Activated T-helper 1 cell treated with Interleukin-2 at 50 U/mL for 16 hours (primary cell): ENCODE results near the gene MAD1L1.
"Not testable (repeated sequence)": the region's sequence is repeated elsewhere in the genome, so short reads cannot be mapped to it uniquely, and the experiment has no call there.

Experiments used
- DNase-seq: peaks from one replicate; pipeline ENCODE4 v3.0.0-alpha.2; 2020; ENCODE audit warnings: low read depth

MAD1L1 gene

DNA sequence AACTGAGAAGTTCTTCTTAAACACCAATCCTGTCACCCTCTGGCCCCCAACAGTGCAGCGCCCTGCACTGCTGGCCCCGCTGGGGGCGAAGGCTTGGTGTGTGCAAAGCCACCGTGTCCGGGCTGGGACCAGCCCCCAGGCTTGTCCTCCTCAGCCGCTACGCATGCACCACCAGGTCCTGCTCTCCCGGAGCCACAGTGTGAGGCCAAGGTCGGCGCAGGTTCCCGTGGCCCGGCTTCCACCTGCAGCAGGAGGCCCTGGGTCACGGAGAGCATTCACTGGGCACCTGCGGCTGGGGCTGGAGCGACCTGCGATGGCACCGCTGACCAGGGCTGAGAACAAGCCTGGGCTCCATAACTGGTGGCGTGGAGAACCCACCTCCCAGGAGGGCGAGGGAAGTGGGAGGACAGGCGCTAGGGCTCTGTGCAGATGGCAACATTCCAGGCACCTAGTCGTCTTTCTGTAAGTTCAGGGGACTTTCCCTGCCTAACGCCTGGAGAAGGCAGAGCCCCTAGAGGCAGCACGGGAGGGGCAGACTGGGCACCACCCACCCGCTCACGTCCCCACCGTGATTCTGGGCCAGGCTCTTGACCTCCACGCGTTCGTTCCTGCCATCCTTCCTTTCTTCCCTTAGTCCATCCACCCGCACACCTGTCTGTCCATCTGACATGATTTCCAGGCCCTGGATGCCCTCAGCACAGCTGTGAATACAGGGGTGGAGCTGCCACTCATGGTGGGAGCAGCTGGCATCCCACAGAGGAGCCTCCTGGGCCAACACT, 291.1 kb downstream of the MAD1L1 start:
- DNase-seq = no peak

DNA sequence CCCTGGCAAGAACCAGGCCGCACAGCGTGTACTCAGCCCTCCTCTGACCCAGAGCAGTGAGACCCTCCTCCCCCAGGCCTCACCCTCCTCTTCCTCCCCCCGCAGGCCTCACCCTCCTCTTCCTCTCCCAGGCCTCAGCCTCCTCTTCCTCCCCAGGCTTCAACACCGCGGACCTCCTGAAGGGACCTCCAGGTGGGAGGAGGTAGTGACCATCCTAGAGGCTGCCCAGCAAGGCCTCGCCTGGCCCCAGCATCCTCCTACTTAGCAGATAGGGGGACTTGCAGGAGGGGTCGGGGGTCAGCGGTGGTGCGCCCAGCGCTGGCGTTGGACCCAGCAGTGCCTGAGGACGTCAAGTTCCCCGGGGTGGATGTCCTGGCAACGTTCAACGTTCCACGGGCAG, 291.9 kb downstream of the MAD1L1 start:
- no peak for DNase-seq

DNA sequence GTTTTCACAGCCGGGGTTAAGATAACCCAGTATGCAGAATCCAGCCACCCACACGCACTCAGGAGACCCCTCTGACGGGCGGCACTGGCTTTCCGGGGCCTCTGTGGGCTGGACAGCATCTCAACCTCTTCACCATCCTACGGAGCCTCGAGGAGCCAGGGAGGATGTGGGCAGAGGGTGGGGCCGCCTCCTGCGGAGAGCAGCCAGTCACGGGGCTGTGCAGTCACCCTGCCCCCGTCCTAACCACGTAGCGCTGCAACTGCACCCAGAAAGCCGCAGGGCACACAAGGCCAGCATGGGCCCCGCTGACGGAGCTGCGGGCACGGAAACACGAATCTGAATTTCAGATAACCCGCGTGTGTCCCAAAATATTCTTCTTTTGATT, 292.4 kb downstream of the MAD1L1 start:
- DNase-seq = peak; percentile 87

DNA sequence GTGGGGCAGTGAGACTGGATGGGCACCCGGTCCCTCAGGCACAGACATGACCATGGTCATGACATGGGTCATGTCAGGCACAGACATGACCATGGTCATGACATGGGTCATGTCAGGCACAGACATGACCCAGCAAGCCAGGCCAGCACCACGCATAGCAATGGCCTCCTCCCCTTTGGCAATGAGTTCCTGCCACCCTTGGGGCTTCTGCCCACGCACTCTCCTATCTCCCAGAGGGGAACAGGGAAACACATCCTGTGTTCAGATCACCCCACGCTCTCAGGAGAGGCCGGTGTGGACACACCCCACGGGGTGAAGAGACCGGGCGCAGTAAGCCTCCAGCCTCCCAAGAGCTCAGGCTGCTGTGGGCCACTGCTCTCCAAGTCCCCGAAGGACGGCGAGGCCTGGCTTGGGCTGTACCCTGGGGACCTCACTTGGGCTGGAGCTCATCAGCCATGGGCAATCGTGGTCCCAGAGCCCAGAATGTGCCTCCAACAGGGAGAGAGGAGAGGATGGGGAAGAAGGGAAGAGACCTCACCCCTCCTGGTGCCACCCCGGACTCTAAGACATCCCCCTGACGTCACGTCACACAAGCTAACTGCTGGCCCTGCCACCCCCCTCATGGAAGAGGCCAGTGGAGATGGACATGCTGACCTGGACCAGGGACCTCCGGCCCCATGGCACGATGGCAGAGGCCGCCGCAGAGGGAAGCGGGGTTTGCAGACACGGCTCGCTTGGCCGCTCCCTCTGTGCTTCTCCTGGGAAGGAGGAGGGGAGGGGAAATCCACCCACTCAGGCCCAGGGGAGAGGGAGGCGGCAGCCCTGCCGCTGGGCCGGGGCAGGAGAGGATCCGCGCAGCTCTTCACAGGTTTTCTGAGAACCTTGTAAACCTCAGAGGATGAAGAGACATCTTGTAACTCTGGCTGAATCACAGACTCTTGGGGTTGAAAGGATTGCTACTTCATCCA, 293.0 kb downstream of the MAD1L1 start:
- peak; percentile 39 for DNase-seq

DNA sequence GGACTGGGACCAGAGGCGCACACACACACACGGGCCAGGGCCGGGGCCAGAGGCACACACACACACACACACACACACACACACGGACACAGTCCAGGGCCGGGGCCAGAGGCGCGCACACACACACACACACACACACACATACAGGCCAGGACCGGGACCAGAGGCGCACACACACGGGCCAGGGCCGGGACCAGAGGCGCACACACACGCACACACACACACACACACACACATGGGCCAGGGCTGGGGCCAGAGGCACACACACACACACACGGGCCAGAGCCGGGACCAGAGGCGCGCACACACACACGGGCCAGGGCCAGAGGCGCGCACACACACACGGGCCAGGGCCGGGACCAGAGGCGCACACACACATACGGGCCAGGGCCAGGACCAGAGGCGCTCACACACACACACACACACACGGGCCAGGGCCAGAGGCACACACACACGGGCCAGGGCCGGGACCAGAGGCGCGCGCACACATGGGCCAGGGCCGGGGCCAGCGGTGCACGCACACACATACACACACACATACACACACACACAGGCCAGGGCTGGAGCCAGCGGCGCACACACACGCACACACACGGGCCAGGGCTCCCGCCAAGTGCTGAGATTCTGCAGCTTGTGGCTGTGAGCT, 293.8 kb downstream of the MAD1L1 start:
- no peak for DNase-seq

DNA sequence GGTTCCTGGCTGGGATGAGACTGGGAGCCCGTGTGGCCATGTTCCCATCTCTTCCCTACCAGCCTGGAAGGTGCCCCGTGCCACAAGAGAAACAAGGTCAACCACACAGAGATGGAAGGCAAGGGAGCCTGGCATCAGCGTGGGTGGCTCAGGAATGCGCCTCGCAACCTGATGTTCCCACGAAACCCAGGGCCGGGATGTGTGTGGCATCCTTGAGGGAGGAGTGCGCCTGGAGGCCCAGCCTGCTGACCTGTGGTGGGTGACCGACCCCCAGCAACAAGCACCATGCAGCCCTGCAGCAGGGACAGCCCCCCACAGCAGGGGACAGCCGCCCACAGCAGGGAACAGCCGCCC, 295.5 kb downstream of the MAD1L1 start:
- no peak for DNase-seq

DNA sequence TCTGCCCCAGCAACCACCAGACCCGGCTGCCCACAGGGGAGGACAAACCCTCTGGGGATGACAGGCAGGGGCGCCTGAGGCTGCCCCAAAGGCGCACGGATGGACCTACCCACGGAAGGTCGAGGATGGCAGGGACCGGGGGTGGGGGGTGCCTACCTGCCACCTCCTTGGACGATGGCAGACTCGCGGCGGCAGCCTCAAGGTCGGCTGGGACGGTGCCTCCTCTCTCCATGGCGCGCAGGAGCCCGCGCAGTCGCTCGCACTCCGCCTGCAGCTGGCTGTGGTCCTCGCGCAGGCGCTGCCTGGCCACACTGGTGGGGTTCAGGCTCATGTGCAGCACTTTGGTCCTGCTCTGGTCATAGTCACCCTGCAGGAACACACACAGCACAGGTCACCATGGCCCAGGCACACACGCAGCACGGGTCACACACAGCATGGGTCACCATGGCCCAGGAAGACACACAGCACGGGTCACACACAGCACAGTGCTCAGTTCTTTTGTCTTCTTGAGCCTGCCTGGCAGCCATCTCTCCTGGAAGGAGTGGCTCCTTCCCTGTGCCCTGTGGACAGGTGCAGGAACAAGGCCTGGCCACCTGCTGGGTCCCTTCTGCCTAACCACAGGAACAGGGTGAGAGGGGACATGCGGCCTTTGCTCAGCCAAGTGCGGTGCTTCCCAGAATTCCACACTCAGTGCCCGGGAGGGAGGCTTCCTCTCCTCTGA, 296.1 kb downstream of the MAD1L1 start:
- DNase-seq = no peak

DNA sequence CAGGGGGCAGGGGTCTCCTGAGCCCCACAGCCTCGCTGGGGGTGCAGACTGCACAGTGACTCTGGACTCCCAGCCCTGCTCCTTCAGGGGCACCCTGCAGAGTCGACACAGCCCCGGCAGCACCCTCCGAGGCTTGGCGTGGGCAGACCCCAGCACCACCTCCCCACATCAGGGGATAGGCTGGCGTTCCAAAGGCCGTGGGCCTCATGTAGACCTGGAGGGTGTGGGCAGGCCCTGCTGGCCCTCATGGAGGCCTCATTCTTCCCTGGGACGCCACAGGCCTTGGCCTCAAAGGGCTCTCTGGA, 296.8 kb downstream of the MAD1L1 start:
- no peak for DNase-seq

DNA sequence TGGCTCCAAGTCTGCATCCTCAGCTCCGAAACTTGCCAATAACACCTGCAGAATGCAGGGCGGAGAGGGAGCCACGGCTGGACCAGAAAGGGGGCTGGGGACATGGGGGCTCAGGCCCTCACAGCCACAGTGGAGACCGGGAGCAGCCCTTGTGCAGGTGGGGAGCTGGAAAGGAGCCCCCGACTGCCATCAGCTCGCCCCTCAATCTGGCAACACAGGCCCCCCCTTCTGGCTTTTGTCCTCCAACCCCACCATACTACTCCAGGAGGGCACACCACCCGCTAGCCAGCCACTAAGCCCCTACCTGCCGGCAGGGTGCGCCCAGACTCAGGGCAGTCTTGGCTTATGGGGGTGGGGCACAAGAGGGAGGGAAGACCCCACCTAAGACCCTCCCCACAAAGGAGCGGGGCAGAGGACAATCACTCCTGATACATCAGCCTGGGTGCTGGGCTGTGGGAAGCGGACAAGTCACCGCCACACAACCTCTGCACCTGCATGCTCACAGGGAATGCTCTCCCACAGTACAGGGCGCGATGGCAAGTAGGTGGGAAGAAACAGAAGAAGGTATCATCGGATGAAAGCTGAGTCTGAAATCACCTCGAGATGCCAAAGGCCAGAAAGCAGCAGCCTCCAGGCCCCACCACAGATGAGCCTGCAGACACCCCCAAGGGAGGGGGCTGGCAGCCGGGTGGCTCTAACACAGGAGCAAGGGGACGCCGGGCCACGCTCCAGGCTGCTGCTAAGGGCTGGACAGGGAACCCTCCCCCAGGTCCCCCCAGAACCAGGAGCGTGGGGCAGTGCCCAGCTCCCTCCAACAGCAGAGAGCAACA, 297.4 kb downstream of the MAD1L1 start:
- DNase-seq = no peak

DNA sequence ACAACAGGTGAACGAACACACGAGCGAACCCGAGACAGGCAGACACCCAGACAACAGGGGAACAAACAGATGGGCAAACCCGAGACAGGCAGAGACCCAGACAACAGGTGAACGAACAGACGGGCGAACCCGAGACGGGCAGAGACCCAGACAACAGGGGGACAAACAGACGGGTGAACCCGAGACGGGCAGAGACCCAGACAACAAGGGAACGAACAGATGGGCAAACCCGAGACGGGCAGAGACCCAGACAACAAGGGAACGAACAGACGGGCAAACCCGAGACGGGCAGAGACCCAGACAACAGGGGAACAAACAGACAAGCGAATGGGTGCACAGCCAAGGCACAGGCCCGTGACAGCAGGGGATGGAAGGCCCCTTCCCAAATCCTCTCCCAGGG, 298.0 kb downstream of the MAD1L1 start:
- no peak for DNase-seq

DNA sequence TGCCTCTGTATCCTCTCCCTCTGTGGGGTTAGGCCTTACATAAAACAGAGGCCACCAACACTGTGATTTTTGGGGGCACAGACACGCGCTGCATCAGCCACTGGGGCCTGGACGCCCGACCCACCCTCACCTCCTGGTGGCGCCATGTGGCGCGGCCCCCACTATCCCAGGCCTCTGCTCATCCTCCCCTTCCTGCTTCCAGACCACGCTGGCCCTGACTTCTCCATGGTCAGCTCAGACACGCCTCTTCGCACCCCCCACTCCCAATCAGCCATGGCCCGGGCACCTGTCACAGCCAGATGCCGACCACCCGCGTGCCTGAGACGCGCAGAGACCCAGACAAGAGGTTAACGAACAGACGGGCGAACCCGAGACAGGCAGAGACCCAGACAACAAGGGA, 298.7 kb downstream of the MAD1L1 start:
- DNase-seq = no peak

DNA sequence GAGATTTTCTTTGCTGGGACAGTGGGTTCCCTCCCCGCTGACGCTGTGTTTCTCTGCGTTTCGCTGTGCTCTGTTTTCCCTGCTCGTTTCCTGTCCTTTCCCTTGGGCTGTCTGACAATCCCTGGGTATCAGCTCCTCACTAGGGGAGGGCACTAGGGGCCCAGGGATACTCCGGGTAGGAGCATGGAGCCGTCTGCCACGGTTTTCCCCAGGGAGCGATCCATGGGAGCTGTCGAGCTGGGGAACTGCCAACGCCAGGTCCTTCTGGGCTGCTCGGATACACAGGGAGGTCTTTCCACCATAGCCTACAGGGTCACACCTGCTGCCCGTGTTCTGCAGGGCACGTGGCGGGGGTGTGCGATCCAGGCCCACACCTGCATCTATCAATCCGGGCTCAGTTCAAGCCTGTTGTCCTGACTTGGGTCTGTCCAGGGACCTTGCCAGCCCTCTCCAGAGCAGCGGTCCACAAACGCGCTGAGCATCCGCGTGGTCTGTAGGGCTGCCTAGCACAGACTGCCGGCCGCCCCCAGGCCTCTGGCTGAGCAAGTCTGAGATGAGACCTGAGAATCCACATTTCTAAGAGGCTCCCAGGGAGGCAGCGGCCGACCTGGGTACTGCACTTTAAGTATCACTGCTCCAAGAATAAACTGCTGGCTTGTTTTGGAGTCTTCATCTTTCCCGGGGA, 299.5 kb downstream of the MAD1L1 start:
- no peak for DNase-seq

DNA sequence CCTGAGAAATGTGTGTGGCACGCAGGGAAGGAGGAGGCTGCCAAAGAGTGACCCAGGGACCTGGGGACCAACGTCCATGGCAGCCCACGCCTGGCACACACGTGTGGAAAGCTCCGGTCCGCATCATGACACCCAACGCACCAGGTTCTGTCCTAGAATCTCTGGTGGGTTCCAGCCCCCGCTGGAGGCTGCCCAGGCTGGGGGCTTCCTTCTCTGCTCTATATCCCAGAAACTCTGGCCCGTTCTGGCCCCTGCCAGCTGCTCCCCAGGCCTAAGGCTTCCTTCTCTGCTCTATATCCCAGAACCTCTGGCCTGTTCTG, 300.8 kb downstream of the MAD1L1 start:
- no peak for DNase-seq

DNA sequence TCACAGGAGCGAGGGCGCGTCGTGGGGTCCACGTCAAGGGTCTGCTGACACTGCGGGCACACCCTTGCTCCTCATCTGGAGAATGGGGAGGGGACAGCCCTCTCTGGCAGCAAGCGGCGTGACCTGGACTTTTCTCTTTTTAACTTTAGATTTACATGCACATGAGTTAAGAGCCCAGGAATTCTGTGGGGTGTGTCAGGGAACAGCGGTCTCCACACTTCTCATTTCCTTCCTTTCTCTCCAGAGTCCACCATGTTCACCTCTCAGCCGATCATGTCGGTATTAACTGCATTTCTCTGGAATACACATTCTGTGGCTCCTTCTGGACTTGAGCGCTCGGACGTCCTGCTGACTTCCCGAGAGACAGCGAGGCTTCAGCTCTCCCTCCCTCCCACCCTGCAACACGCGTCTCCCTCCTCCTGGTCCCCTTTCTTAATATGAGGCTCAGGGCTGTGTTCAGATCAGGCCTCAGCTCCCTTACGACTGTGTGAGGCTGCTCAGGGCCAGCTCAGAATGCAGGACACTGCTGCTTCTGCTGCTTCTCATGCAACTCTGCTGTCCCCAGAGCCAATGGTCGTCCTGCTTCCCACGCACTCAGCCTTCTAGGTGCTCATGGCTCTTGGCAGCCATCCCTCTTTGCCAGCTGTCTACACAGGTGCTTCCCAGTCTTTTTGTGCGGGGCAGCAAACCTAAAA, 301.3 kb downstream of the MAD1L1 start:
- no peak for DNase-seq

DNA sequence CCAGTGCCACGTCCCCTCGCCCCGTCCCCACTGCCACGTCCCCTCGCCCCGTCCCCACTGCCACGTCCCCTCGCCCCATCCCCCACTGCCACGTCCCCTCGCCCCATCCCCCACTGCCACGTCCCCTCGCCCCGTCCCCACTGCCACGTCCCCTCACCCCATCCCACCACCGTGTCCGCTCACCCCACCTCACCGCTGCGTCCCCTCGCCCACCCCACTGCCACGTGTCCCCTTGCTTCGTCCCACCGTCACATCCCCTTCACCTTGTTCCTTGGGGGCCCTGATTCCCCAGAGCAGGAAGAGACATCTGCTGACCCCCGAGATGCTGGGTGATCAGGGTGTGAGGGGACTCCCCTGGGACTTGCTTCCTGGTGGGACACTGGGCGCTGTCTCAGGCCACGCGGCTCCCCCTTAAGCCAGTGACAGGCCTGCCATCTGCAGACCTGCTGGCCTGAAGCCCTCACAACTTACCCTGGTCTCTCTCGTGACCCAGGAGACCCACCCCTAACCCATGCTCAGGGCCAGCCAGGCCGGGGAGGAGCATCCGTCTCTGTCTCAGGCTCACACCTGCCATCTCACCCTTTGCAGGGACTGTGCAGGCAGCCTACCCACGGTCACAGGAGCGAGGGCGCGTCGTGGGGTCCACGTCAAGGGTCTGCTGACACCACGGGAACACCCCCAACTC, 302.2 kb downstream of the MAD1L1 start:
- no peak for DNase-seq

DNA sequence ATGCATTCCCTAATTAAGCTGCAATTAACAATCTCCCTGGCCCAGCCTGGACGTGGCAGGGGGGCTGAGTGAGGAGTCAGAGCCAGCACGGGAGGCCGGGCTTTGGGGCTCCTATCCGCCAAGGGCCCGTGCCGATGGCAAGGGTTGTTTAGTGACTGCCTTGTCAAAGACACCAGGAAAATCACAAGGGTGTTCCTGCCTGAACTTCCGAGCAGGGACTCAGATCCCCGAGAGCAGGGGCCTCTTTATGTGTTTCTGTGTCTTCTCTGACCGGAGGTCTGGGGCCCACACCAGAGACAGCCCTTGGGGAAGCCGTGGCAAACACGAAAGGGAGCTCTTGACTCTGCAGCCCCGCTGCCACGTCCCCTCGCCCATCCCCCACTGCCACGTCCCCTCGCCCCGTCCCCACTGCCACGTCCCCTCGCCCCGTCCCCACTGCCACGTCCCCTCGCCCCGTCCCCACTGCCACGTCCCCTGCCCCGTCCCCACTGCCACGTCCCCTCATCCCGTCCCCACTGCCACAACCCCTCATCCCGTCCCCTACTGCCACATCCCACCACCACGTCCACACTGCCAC, 303.3 kb downstream of the MAD1L1 start:
- DNase-seq = not testable (repeated sequence)

DNA sequence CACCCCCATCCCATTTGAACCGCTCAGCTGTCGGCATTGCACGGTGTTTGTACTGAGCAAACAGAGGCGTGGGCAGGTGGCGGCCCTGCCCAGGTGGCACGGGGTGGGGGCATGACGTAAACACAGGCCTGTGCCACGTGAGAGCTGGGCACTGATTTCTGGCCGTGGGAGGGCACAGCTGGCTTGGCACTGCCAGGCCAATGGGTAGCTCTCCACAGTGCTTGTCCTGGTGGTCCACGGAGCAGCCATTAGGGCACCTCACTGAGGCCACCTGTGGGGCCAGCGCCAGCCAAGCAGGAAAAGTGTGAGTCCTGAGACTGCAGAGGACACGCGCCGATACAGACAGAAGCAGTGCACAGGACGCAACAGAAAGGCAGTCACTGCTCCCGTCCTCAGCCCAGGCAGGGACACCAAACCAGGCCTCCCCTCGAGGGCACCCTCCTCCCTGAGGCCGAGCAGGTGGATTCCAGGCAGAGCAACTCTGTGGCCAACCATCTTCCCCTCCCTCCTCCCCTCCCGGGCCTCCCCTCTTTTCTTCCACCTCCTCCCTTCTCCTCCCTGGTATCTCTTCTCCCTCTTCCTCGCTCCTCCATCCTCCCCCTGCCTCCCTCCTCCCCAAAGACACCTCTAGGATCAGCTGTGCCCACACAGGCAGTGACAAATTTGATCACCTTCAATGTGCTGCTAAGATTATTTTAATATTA, 303.9 kb downstream of the MAD1L1 start:
- no peak for DNase-seq

DNA sequence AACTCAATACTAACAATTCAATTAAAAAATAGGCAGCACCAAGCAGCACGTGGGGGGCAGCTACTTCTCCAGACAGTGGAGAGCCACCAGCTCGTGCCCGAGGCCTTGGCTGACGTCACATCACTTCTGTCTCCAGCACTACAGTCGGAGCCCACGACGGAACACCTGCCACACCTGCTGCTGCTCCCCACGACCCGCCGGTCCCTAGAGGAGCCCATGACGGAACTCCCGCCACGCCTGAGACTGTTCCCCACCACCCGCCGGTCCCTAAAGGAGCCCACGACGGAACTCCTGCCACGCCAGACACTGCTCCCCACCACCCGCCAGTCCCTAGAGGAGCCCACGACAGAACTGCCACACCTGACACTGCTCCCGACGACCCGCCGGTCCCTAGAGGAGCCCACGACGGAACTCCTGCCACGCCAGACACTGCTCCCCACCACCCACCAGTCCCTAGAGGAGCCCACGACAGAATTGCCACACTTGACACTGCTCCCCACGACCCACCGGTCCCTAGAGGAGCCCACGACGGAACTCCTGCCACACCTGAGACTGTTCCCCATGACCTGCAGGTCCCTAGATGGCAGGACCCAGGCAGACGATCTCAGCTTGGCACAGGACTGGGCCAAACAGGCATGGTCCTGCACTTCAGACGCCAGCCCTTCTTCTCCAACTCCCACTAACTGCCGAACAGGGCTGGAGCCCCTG, 304.7 kb downstream of the MAD1L1 start:
- no peak for DNase-seq
